Measurements from ENCODE around the gene ZBTB42.

GRCh38 chr14:104800015-104800770, 708 bp upstream of the ZBTB42 start:
- no peak for TF ChIP-seq POLR2AphosphoS5 (IDR thresholded peaks at IDR 0.05; ENCODE audit: borderline replicate concordance, low read depth, low read length)
- no peak for TF ChIP-seq EZH2 (IDR thresholded peaks at IDR 0.05)
- no peak for TF ChIP-seq FOXP2 (optimal IDR thresholded peaks at IDR 0.05; ENCODE audit: control extremely low read depth, extremely low read length, insufficient read depth)

All from SK-N-MC (cell line).